ENCODE data around the gene FAXDC2.

GRCh38 chr5:154817815-154818214 lies 32.6 kb downstream of the FAXDC2 start:
- TF ChIP-seq, protein P1, sequence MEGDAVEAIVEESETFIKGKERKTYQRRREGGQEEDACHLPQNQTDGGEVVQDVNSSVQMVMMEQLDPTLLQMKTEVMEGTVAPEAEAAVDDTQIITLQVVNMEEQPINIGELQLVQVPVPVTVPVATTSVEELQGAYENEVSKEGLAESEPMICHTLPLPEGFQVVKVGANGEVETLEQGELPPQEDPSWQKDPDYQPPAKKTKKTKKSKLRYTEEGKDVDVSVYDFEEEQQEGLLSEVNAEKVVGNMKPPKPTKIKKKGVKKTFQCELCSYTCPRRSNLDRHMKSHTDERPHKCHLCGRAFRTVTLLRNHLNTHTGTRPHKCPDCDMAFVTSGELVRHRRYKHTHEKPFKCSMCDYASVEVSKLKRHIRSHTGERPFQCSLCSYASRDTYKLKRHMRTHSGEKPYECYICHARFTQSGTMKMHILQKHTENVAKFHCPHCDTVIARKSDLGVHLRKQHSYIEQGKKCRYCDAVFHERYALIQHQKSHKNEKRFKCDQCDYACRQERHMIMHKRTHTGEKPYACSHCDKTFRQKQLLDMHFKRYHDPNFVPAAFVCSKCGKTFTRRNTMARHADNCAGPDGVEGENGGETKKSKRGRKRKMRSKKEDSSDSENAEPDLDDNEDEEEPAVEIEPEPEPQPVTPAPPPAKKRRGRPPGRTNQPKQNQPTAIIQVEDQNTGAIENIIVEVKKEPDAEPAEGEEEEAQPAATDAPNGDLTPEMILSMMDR (IDR thresholded peaks at IDR 0.05): no peak
- TF ChIP-seq POLR2A (IDR thresholded peaks at IDR 0.05): no peak

All from body of pancreas (tissue), 4 donors.